Nephron (organoid): ENCODE measurements around the gene FLVCR2.

Experiments used
- H3K27ac Mint-ChIP-seq, 3 experiments: 2 replicates each; pipeline ENCODE4 v1.8.0; 2020; ENCODE audit warnings: mixed read lengths in 3 of 3, mild to moderate bottlenecking in 2 of 3, moderate library complexity in 1 of 3
- H3K27me3 Mint-ChIP-seq: 2 replicates; pipeline ENCODE4 v1.8.0; 2021; ENCODE audit warnings: low read depth, mild to moderate bottlenecking, moderate library complexity, mixed read lengths
- H3K36me3 Mint-ChIP-seq: 2 replicates; pipeline ENCODE4 v1.8.0; 2020; ENCODE audit warnings: low read depth, mixed read lengths
- H3K4me1 Mint-ChIP-seq: 2 replicates; pipeline ENCODE4 v1.8.0; 2020; ENCODE audit warnings: mixed read lengths
- H3K4me3 Mint-ChIP-seq, 3 experiments: 2 replicates each; pipeline ENCODE4 v1.8.0; 2020; ENCODE audit warnings: mild to moderate bottlenecking in 3 of 3, mixed read lengths in 3 of 3, moderate library complexity in 2 of 3
- H3K9me3 Mint-ChIP-seq: 2 replicates; pipeline ENCODE4 v1.8.0; 2020; ENCODE audit warnings: mixed read lengths
- CTCF ChIP-seq, 3 experiments: fragments of 200-600 bp; sonication (generic); IDR thresholded peaks; one replicate each; pipeline ENCODE4 v1.5.0; 2021; ENCODE audit warnings: antibody characterized with exemption in 3 of 3; ENCODE audit not compliant: unreplicated experiment in 3 of 3

Gene FLVCR2

GRCh38 chr14:75650253-75651058 is 72.0 kb downstream of the FLVCR2 start:
- peaks cover 43% of the 10 kb centered on the region for H3K4me1 Mint-ChIP-seq
- peak overlapping the region; percentile 86 to 92 (median 89) for H3K27ac Mint-ChIP-seq
- H3K36me3 Mint-ChIP-seq: peaks cover 57% of the 10 kb centered on the region
- peak overlapping the region in 1 of 3 experiments; percentile 17 for H3K4me3 Mint-ChIP-seq
- H3K27me3 Mint-ChIP-seq: no peaks in the 10 kb centered on the region
- H3K9me3 Mint-ChIP-seq: no peaks in the 10 kb centered on the region
- TF ChIP-seq CTCF (IDR thresholded peaks at IDR 0.05; ENCODE audit: unreplicated experiment in 3 of 3): no peak

GRCh38 chr14:75653563-75653962 is 75.1 kb downstream of the FLVCR2 start:
- no peak for TF ChIP-seq CTCF (IDR thresholded peaks at IDR 0.05; ENCODE audit: unreplicated experiment in 3 of 3)
- H3K9me3 Mint-ChIP-seq: no peaks in the 10 kb centered on the region
- peaks cover 61% of the 10 kb centered on the region for H3K36me3 Mint-ChIP-seq
- no peaks in the 10 kb centered on the region for H3K27me3 Mint-ChIP-seq
- H3K27ac Mint-ChIP-seq: no peak overlapping the region
- no peak overlapping the region for H3K4me3 Mint-ChIP-seq
- peaks cover 24% of the 10 kb centered on the region for H3K4me1 Mint-ChIP-seq

- peak; percentile 92 to 99 (median 98) for TF ChIP-seq CTCF (IDR thresholded peaks at IDR 0.05; ENCODE audit: unreplicated experiment in 3 of 3)
- Mint-ChIP-seq H3K4me3 (no peak overlapping the region), H3K9me3 (no peaks in the 10 kb centered on the region), H3K36me3 (peaks cover 59% of the 10 kb centered on the region), H3K27ac (peak overlapping the region in 1 of 3 experiments; percentile 71), H3K27me3 (no peaks in the 10 kb centered on the region), H3K4me1 (peaks cover 21% of the 10 kb centered on the region)
Measured at GRCh38 chr14:75654127-75654732, 75.8 kb downstream of the FLVCR2 start.

- H3K4me1 Mint-ChIP-seq: peaks cover 14% of the 10 kb centered on the region
- no peak for TF ChIP-seq CTCF (IDR thresholded peaks at IDR 0.05; ENCODE audit: unreplicated experiment in 3 of 3)
- H3K4me3 Mint-ChIP-seq: no peak overlapping the region
- no peaks in the 10 kb centered on the region for H3K27me3 Mint-ChIP-seq
- H3K9me3 Mint-ChIP-seq: no peaks in the 10 kb centered on the region
- peaks cover 49% of the 10 kb centered on the region for H3K36me3 Mint-ChIP-seq
- no peak overlapping the region for H3K27ac Mint-ChIP-seq
Measured at GRCh38 chr14:75655235-75655634, 76.8 kb downstream of the FLVCR2 start.

- H3K4me3 Mint-ChIP-seq: peak overlapping the region in 2 of 3 experiments; percentile 12 to 57
- no peaks in the 10 kb centered on the region for H3K9me3 Mint-ChIP-seq
- peaks cover 18% of the 10 kb centered on the region for H3K4me1 Mint-ChIP-seq
- peaks cover 28% of the 10 kb centered on the region for H3K36me3 Mint-ChIP-seq
- H3K27me3 Mint-ChIP-seq: no peaks in the 10 kb centered on the region
- H3K27ac Mint-ChIP-seq: no peak overlapping the region
- no peak for TF ChIP-seq CTCF (IDR thresholded peaks at IDR 0.05; ENCODE audit: unreplicated experiment in 3 of 3)
Measured at GRCh38 chr14:75657331-75657730, 78.9 kb downstream of the FLVCR2 start.
